Hepatocyte (in vitro differentiated cells): ENCODE data around the gene F8.

Experiments used
- CTCF ChIP-seq: fragments of 200-600 bp; sonication (generic); IDR thresholded peaks from 2 replicates; pipeline ENCODE4 v1.5.1; 2016; ENCODE audit warnings: antibody characterized with exemption, mild to moderate bottlenecking; ENCODE audit not compliant: poor library complexity
- EZH2 ChIP-seq: fragments of 200-600 bp; sonication (generic); IDR thresholded peaks from 2 replicates; pipeline ENCODE4 v1.6.1; 2016; ENCODE audit warnings: antibody characterized with exemption, mild to moderate bottlenecking, borderline replicate concordance

- TF ChIP-seq CTCF (no peak), EZH2 (no peak)
Observed at GRCh38 chrX:154979629-154980028, 42.9 kb downstream of the F8 start.
